ENCODE data around the gene TAAR2. TPM values are rescaled to one million over a fixed set of nuclear protein-coding genes. Genes with fewer than 3 reads are reported as not detected.

Gene TAAR2
- total RNA-seq, 1 donor = not detected

Other genes with a start within 250 kb of the TAAR2 start
- under 0.01 TPM for gene MOXD1, start 222.8 kb downstream of the TAAR2 start, total RNA-seq
- 17.8 TPM for gene STX7, start 111.2 kb downstream of the TAAR2 start, total RNA-seq
- gene TAAR9, start 86.0 kb downstream of the TAAR2 start, total RNA-seq = not detected
- not detected for gene TAAR8, start 71.6 kb downstream of the TAAR2 start, total RNA-seq
- gene TAAR6, start 54.0 kb downstream of the TAAR2 start, total RNA-seq = not detected
- gene TAAR5, start 34.5 kb downstream of the TAAR2 start, total RNA-seq = not detected
- gene TAAR1, start 34.9 kb upstream of the TAAR2 start, total RNA-seq = not detected
- gene VNN1, start 89.8 kb upstream of the TAAR2 start, total RNA-seq = 2.2 TPM
- gene VNN2, start 133.6 kb upstream of the TAAR2 start, total RNA-seq = 3.0 TPM
- 1.9 TPM for gene SLC18B1, start 174.4 kb upstream of the TAAR2 start, total RNA-seq
- gene RPS12, start 190.3 kb upstream of the TAAR2 start, total RNA-seq = 11,027 TPM

Measured in hematopoietic multipotent progenitor cell (in vitro differentiated cells).